B cell (primary cell): ENCODE measurements around the gene PKP2. TPM values are rescaled to one million over a fixed set of nuclear protein-coding genes. Genes with fewer than 3 reads are reported as not detected.

Source experiments
- ATAC-seq: fragments of 200-7000 bp; cut with Tn5 transposase; one replicate; pipeline ENCODE4 v1.10.0; 2021; ENCODE audit warnings: low read depth, mild to moderate bottlenecking, moderate number of reproducible peaks, moderate library complexity
- CTCF ChIA-PET: fragments of 350-600 bp; sonication (Branson Sonifier 250); formaldehyde crosslinking; loops from one replicate; lab custom pipeline; 2021; ENCODE audit warnings: antibody characterized with exemption, inconsistent platforms; lab: Charles Lee
- POLR2A ChIA-PET: fragments of 350-600 bp; sonication (Branson Sonifier 250); formaldehyde crosslinking; loops from one replicate; lab custom pipeline; 2021; ENCODE audit warnings: antibody characterized with exemption; lab: Charles Lee
- DNase-seq: peaks from one replicate; pipeline ENCODE4 v3.0.0; 2013
- H2AFZ ChIP-seq: 2 replicates; pipeline ENCODE4 v1.6.1; 2012; ENCODE audit warnings: mild to moderate bottlenecking, low read depth, low read length; ENCODE audit not compliant: insufficient read depth, poor library complexity, severe bottlenecking
- H3K27ac ChIP-seq, 2 donors: 1 replicate in 1 of 2; 2 replicates in 1 of 2; pipeline ENCODE4 v1.5.1; 2012 to 2013; ENCODE audit warnings: low read length in 2 of 2, mild to moderate bottlenecking in 2 of 2, moderate library complexity in 1 of 2
- H3K27me3 ChIP-seq, 4 experiments: fragments of 200-600 bp in 1 of 4; sonication (generic) in 1 of 4; replicated peaks in 1 of 4; 1 replicate in 2 of 4; 2 replicates in 2 of 4; pipeline versions ENCODE4 v1.6.1 to v1.7.0; 2013 to 2016; ENCODE audit warnings: low read length in 3 of 4, mild to moderate bottlenecking in 2 of 4, mixed read lengths in 1 of 4, moderate library complexity in 1 of 4; ENCODE audit not compliant: insufficient read depth in 4 of 4, control insufficient read depth in 3 of 4; ENCODE audit errors: control extremely low read depth in 1 of 4
- H3K36me3 ChIP-seq, 2 experiments: replicated peaks in 1 of 2; 1 replicate in 1 of 2; 2 replicates in 1 of 2; pipeline versions ENCODE4 v1.6.1 to v1.7.1; 2013; ENCODE audit warnings: low read length in 1 of 2; ENCODE audit not compliant: insufficient read depth in 2 of 2, control insufficient read depth in 1 of 2; ENCODE audit errors: control extremely low read depth in 1 of 2, extremely low read depth in 1 of 2
- H3K4me1 ChIP-seq, 2 donors: fragments of 200-600 bp in 1 of 2; sonication (generic) in 1 of 2; 1 replicate in 1 of 2; 2 replicates in 1 of 2; pipeline versions ENCODE4 v1.5.1 to v1.6.1; 2013 to 2017; ENCODE audit warnings: low read length in 2 of 2; ENCODE audit not compliant: control insufficient read depth in 2 of 2, insufficient read depth in 2 of 2
- H3K4me2 ChIP-seq: replicated peaks from 2 replicates; pipeline ENCODE3; 2012; ENCODE audit warnings: mild to moderate bottlenecking, low read depth, low read length; ENCODE audit not compliant: poor library complexity, severe bottlenecking
- H3K4me3 ChIP-seq, 5 experiments: fragments of 200-600 bp in 1 of 5; sonication (generic) in 1 of 5; 1 replicate in 3 of 5; 2 replicates in 2 of 5; pipeline versions ENCODE4 v1.5.1 to v1.7.0; 2011 to 2016; ENCODE audit warnings: low read length in 4 of 5, mild to moderate bottlenecking in 4 of 5, low read depth in 2 of 5, control low read depth in 1 of 5, moderate library complexity in 1 of 5; ENCODE audit not compliant: insufficient read depth in 1 of 5; ENCODE audit errors: control extremely low read depth in 1 of 5, extremely low read depth in 1 of 5
- H3K79me2 ChIP-seq: fragments of 200-600 bp; sonication (generic); one replicate; pipeline ENCODE4 v1.6.0; 2016; ENCODE audit warnings: low read length; ENCODE audit not compliant: control insufficient read depth, insufficient read depth
- H3K9ac ChIP-seq: fragments of 200-600 bp; sonication (generic); 2 replicates; pipeline ENCODE4 v1.6.1; 2017; ENCODE audit warnings: mild to moderate bottlenecking, low read length, moderate library complexity
- H3K9me3 ChIP-seq, 3 donors: one replicate each; pipeline versions ENCODE4 v1.6.1 to v1.7.1; 2013; ENCODE audit warnings: low read length in 2 of 3; ENCODE audit not compliant: control insufficient read depth in 2 of 3, insufficient read depth in 1 of 3; ENCODE audit errors: control extremely low read depth in 1 of 3
- H4K20me1 ChIP-seq: 2 replicates; pipeline ENCODE4 v1.6.0; 2012; ENCODE audit warnings: mild to moderate bottlenecking, low read length; ENCODE audit not compliant: insufficient read depth, control insufficient read depth, poor library complexity, severe bottlenecking
- H3K27ac Mint-ChIP-seq: one replicate; pipeline ENCODE4 v1.8.0; 2021; ENCODE audit warnings: mixed read lengths
- H3K27me3 Mint-ChIP-seq: one replicate; pipeline ENCODE4 v1.8.0; 2021; ENCODE audit warnings: mixed read lengths
- H3K4me1 Mint-ChIP-seq: one replicate; pipeline ENCODE4 v1.8.0; 2021; ENCODE audit warnings: mixed read lengths
- H3K4me3 Mint-ChIP-seq: one replicate; pipeline ENCODE4 v1.8.0; 2021; ENCODE audit warnings: mixed read lengths
- H3K9me3 Mint-ChIP-seq: one replicate; pipeline ENCODE4 v1.8.0; 2022; ENCODE audit warnings: mixed read lengths; ENCODE audit not compliant: insufficient read depth
- EZH2 ChIP-seq: IDR thresholded peaks from 2 replicates; pipeline ENCODE4 v1.6.1; 2012; ENCODE audit warnings: borderline replicate concordance, low read depth, mild to moderate bottlenecking, moderate library complexity, low read length; ENCODE audit not compliant: insufficient read depth, poor library complexity, severe bottlenecking
- WGBS: methylation state at CpG from one replicate; pipeline ENCODE4 v1.1.5; 2013; ENCODE audit warnings: missing lambda C conversion rate; ENCODE audit not compliant: insufficient coverage; 5-methylcytosine and 5-hydroxymethylcytosine counted together
- intact Hi-C: fragments of 100-400 bp; cut with micrococcal nuclease; formaldehyde crosslinking; loops from one replicate; pipeline ENCODE4 v1.10.0; 2022
- polyA plus RNA-seq: library from polyadenylated mRNA; depleted of rRNA; stranded (reverse); fragments of >200 nt; gene quantifications from 2 replicates; pipeline ENCODE4 v1.2.3, GENCODE V29; 2012
- total RNA-seq, 2 donors: library from RNA; stranded (reverse); fragments of 120-200 nt in 1 of 2; gene quantifications; 1 replicate in 1 of 2; 2 replicates in 1 of 2; pipeline versions ENCODE4 v1.2.3 to v1.2.4, GENCODE V29; 2013 to 2022
- TF ChIP-seq, protein P1 (sequence below): fragments of 200-600 bp; IDR thresholded peaks from one replicate; pipeline ENCODE4 v1.8.0; 2022; ENCODE audit warnings: antibody characterized with exemption, mild to moderate bottlenecking

The PKP2 gene
- total and polyA plus RNA-seq, 2 donors (not counting 1 experiment from before 2014, with no cell fraction given), result not detected

DNA sequence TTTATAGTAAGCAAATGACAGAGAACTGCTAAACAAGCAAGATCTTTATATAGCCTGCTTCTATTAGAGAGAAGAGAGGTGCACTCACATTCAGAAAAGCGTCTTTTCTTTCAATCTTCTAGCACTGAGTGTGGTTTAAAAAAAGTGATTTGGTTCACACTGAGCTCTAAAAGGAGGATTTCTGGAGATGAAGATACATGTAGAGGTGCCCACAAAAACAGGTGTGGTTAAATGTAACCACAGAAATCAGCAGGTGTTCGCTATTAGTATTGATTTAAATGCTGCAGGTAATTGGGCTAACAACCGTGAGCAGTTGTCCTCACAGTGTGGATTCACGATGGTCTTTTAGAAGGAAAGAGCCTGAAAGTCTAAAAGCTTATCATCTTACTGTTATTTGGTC is 10.7 kb downstream of the PKP2 start:
- H3K4me3 Mint-ChIP-seq, result no peak overlapping the region
- ATAC-seq, result no peak

DNA sequence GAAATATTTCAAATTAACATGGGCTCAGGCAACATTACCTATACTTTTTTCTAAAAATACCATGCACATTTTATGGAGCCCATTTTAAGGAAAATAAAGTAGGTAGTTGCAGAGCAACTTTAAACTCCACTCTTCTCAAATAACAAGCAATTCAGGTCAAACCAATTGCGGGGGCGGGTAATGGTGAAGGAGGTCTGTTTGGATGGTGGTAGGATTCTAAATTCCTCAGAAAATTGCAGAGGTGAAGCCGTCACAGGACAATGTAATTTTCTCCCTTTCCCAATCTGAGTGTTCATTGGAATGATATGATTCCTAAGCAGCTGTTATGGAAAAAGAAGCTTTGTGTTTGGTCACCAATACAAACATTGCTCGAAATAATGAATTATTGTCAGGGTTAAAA is 11.6 kb downstream of the PKP2 start:
- CTCF ChIA-PET, result no interaction called here

More for the DNA sequence above, 10.7 kb downstream of the PKP2 start:
- Mint-ChIP-seq H3K9me3 (no peaks in the 10 kb centered on the region), H3K4me1 (no peaks in the 10 kb centered on the region), H3K27ac (no peak overlapping the region), H3K27me3 (peaks cover 6% of the 10 kb centered on the region)
- intact Hi-C loops, result no loop called here
- Histone ChIP-seq H3K27ac (no peak overlapping the region), H3K4me2 (no peak overlapping the region), H3K9ac (no peak overlapping the region), H3K4me3 (no peak overlapping the region), H3K9me3 (no peaks in the 10 kb centered on the region), H3K27me3 (no peaks in the 10 kb centered on the region), H3K79me2 (no peaks in the 10 kb centered on the region), H3K36me3 (no peaks in the 10 kb centered on the region), H4K20me1 (no peaks in the 10 kb centered on the region), H3K4me1 (no peaks in the 10 kb centered on the region), H2AFZ (no peak overlapping the region)
- no peak for DNase-seq
- WGBS, result 100% methylated on average over 2 of the region's 4 CpGs
- TF ChIP-seq, protein P1, sequence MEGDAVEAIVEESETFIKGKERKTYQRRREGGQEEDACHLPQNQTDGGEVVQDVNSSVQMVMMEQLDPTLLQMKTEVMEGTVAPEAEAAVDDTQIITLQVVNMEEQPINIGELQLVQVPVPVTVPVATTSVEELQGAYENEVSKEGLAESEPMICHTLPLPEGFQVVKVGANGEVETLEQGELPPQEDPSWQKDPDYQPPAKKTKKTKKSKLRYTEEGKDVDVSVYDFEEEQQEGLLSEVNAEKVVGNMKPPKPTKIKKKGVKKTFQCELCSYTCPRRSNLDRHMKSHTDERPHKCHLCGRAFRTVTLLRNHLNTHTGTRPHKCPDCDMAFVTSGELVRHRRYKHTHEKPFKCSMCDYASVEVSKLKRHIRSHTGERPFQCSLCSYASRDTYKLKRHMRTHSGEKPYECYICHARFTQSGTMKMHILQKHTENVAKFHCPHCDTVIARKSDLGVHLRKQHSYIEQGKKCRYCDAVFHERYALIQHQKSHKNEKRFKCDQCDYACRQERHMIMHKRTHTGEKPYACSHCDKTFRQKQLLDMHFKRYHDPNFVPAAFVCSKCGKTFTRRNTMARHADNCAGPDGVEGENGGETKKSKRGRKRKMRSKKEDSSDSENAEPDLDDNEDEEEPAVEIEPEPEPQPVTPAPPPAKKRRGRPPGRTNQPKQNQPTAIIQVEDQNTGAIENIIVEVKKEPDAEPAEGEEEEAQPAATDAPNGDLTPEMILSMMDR, result no peak
- TF ChIP-seq EZH2, result no peak
- CTCF ChIA-PET, result no interaction called here
- POLR2A ChIA-PET, result no interaction called here

More for the DNA sequence above, 11.6 kb downstream of the PKP2 start:
- POLR2A ChIA-PET, result no interaction called here
- Histone ChIP-seq H3K4me3 (no peak overlapping the region), H3K27ac (no peak overlapping the region), H3K79me2 (no peaks in the 10 kb centered on the region), H3K9me3 (no peaks in the 10 kb centered on the region), H2AFZ (no peak overlapping the region), H4K20me1 (no peaks in the 10 kb centered on the region), H3K4me2 (no peak overlapping the region), H3K27me3 (no peaks in the 10 kb centered on the region), H3K36me3 (no peaks in the 10 kb centered on the region), H3K4me1 (no peaks in the 10 kb centered on the region), H3K9ac (no peak overlapping the region)
- intact Hi-C loops, result no loop called here
- no peak for ATAC-seq
- Mint-ChIP-seq H3K27ac (no peak overlapping the region), H3K9me3 (no peaks in the 10 kb centered on the region), H3K4me1 (no peaks in the 10 kb centered on the region), H3K4me3 (no peak overlapping the region), H3K27me3 (peaks cover 4% of the 10 kb centered on the region)
- no peak for DNase-seq
- 100% methylated on average over 1 of the region's 4 CpGs for WGBS
- TF ChIP-seq EZH2, result no peak
- TF ChIP-seq, protein P1, result no peak
